K562 (cell line): ENCODE measurements around the gene IGFALS.

Source experiments
- CREBBP ChIP-seq: IDR thresholded peaks from one replicate; pipeline ENCODE4 v1.6.1; 2012; ENCODE audit warnings: low read depth, mild to moderate bottlenecking, control low read depth, inconsistent platforms, low read length
- ELK1 ChIP-seq: sonication (generic); formaldehyde crosslinking; IDR thresholded peaks from 2 replicates; pipeline ENCODE4 v1.8.1; 2022; ENCODE audit warnings: missing genetic modification reagents
- GABPA ChIP-seq: fragments of 200-800 bp; sonication (Bioruptor generic); conservative IDR thresholded peaks from 2 replicates; pipeline ENCODE4 v1.6.1; 2016; ENCODE audit warnings: low read depth, missing genetic modification characterization, missing compliant biosample characterization
- HBP1 ChIP-seq: fragments of 450-650 bp; formaldehyde crosslinking; IDR thresholded peaks from 2 replicates; pipeline ENCODE4 v1.4.0; 2022; ENCODE audit warnings: missing genetic modification characterization
- KDM5B ChIP-seq: fragments of 200-600 bp; sonication (generic); IDR thresholded peaks from 2 replicates; pipeline ENCODE4 v1.6.1; 2012; ENCODE audit warnings: low read depth, mild to moderate bottlenecking, moderate library complexity, low read length, control low read depth, inconsistent platforms; ENCODE audit not compliant: insufficient replicate concordance
- MAZ ChIP-seq, 2 experiments: fragments of 450-650 bp in 1 of 2; sonication (generic) in 1 of 2; formaldehyde crosslinking; IDR thresholded peaks in 1 of 2; conservative IDR thresholded peaks in 1 of 2; 2 replicates each; pipeline versions ENCODE4 v1.4.0 to v1.5.0; 2020; ENCODE audit warnings: mild to moderate bottlenecking in 1 of 2, missing genetic modification reagents in 1 of 2
- TF ChIP-seq, protein P1 (sequence below), 3 experiments: IDR thresholded peaks in 2 of 3; conservative IDR thresholded peaks in 1 of 3; 2 replicates each; pipeline ENCODE4 v1.5.1; 2011 to 2012; ENCODE audit warnings: low read length in 3 of 3, mild to moderate bottlenecking in 3 of 3, control low read depth in 2 of 3, improper control_type of control experiment in 1 of 3, inconsistent platforms in 1 of 3, low read depth in 1 of 3, mixed read lengths in 1 of 3, moderate library complexity in 1 of 3; ENCODE audit not compliant: insufficient read depth in 2 of 3

GRCh38 chr16:1817276-1817589 lies 23.7 kb upstream of the IGFALS start:
- TF ChIP-seq GABPA, result no peak
- TF ChIP-seq, protein P1, sequence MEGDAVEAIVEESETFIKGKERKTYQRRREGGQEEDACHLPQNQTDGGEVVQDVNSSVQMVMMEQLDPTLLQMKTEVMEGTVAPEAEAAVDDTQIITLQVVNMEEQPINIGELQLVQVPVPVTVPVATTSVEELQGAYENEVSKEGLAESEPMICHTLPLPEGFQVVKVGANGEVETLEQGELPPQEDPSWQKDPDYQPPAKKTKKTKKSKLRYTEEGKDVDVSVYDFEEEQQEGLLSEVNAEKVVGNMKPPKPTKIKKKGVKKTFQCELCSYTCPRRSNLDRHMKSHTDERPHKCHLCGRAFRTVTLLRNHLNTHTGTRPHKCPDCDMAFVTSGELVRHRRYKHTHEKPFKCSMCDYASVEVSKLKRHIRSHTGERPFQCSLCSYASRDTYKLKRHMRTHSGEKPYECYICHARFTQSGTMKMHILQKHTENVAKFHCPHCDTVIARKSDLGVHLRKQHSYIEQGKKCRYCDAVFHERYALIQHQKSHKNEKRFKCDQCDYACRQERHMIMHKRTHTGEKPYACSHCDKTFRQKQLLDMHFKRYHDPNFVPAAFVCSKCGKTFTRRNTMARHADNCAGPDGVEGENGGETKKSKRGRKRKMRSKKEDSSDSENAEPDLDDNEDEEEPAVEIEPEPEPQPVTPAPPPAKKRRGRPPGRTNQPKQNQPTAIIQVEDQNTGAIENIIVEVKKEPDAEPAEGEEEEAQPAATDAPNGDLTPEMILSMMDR (IDR thresholded peaks at IDR 0.05 in 2 of 3, conservative IDR thresholded peaks at IDR 0.05 in 1 of 3; ENCODE audit: insufficient read depth in 2 of 3, low read depth in 1 of 3, low read length in 3 of 3), result no peak
- TF ChIP-seq CREBBP, result no peak
- TF ChIP-seq ELK1, result no peak
- no peak for TF ChIP-seq MAZ (CRISPR knock-in tag; conservative IDR thresholded peaks at IDR 0.05 in 1 of 2, IDR thresholded peaks at IDR 0.05 in 1 of 2)
- TF ChIP-seq KDM5B, result no peak
- TF ChIP-seq HBP1 (CRISPR knock-in tag), result no peak
